ENCODE measurements around the gene STXBP5L.

DNA sequence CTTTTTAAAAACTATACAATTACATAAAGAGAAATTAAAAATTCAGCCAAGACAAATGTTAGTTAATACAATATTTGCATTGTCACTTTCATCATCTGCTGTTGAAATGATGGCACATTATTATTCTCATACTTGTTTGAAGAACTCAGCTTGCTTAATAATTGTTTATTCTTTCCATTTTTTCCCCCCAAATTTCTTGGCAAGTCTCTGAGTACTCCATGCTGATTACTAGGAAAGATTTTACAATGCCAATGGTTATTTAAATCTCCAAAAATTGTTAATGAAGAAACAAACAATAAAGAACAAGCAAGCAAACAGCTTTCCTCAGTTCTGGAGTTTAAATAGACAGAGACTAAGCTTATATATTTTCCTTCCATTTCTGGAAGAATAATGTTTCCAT is 15.1 kb upstream of the STXBP5L start:
- TF ChIP-seq POLR2A (IDR thresholded peaks at IDR 0.05), result no peak
- TF ChIP-seq, protein P1, sequence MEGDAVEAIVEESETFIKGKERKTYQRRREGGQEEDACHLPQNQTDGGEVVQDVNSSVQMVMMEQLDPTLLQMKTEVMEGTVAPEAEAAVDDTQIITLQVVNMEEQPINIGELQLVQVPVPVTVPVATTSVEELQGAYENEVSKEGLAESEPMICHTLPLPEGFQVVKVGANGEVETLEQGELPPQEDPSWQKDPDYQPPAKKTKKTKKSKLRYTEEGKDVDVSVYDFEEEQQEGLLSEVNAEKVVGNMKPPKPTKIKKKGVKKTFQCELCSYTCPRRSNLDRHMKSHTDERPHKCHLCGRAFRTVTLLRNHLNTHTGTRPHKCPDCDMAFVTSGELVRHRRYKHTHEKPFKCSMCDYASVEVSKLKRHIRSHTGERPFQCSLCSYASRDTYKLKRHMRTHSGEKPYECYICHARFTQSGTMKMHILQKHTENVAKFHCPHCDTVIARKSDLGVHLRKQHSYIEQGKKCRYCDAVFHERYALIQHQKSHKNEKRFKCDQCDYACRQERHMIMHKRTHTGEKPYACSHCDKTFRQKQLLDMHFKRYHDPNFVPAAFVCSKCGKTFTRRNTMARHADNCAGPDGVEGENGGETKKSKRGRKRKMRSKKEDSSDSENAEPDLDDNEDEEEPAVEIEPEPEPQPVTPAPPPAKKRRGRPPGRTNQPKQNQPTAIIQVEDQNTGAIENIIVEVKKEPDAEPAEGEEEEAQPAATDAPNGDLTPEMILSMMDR (IDR thresholded peaks at IDR 0.05), result no peak
